GM11168 (cell line): ENCODE measurements around the gene SPINK1.
"Not testable (repeated sequence)": the region's sequence is repeated elsewhere in the genome, so short reads cannot be mapped to it uniquely, and the experiment has no call there.

Source experiments
- in situ Hi-C: fragments of 300-500 bp; cut with MboI; formaldehyde crosslinking; loops from one replicate; pipeline ENCODE4 v1.12.0; 2022; ENCODE audit warnings: low sequenced_read_pairs; ENCODE audit not compliant: unreplicated experiment

Gene SPINK1, protein sequence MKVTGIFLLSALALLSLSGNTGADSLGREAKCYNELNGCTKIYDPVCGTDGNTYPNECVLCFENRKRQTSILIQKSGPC

DNA sequence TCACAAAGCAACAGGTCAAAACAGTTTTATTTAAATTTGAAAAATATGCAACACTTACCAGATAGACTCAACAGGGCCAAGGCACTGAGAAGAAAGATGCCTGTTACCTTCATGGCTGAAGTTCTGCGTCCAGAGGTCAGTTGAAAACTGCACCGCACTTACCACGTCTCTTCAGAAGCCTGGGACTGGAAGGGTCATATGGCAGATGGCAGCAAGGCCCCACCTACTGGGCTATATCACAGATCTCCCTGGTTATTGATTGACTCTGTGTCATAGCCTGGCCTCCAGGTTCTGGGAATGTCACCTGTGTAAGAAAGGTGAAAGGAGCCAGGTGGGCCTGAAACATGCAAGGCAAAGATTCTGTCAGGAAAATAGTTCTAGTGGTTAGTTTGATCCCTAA lies at the start of gene SPINK1:
Gene SPINK1 (minus strand): TSS at position 207 of the 400 bp plus-strand sequence. CDS start 94 bp downstream, at position 113.
- in situ Hi-C loops: no loop called here

DNA sequence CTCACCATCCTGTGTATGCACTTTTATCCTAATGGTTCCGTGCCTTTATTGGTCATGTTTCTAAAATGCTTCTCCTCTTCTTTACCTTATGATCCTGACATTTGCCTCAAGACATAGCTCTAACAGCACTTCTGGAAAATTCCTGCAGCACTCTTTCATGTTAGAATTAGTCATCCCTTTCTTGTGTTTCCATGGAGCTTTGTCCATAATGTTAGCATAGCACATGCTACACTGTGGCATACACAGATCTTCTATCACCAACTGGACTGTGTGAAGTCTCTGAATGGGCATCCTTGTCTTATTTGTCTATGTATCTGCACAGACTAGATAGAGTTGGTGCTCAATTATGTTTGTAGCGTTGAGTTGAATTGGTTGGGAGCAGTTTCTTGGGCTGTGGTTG lies 49.0 kb upstream of the SPINK1 start:
- in situ Hi-C loops: no loop called here

DNA sequence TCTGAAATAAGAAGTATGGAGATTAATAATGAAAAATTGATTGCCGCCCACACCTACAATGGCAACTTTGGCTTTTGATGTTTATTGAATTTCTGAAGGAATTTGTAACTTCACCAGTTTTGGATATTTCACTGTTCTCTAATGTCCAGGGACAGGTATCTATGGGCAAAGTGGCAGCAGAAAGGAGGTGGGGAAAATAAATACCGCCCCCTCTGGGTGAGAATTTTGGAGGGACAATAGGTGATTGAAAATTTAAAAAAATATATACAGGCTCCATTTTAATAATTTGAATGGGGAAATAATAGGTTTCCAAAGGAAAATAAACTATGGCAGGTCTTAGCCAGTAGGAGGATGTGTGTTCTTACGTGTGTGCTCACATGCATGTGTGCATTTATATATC lies 48.3 kb upstream of the SPINK1 start:
- in situ Hi-C loops: no loop called here

DNA sequence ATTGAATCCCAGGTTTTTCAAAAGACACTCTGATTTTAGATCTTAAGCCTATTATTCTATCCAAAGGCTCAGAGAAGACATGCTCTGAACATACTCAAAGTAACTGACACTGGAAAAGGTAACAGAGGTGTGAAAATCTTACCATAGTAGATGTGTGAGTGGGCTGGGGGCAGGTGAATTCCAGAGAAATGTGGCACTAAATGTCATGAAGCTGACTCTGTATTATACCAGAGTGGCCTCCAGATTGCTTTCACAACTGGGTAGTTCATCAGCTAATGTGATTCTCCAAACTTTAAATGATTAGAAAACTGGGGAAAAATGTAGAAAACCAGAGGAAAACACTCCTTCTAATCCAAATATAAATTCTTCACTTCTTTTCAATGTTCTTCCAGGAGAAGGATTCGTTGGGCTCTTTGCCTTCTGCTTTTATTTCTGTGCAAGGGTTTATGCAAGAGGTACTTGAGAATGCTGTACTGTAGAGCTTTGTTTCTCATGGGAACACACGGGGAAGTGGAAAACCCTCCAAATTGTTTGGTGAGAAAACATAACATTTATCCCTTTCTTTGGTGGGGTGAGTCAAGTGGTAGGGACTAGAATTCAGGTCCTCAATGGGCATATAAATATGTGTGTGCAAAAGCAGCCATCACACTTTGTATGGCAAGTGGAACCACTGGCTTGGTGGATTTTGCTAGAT lies 46.7 kb upstream of the SPINK1 start, which contains the start of gene SCGB3A2:
Gene SCGB3A2 (plus strand): TSS at position 646 of the 694 bp plus-strand sequence. CDS start 93 bp downstream, outside the sequence.
- in situ Hi-C loops: no loop called here

DNA sequence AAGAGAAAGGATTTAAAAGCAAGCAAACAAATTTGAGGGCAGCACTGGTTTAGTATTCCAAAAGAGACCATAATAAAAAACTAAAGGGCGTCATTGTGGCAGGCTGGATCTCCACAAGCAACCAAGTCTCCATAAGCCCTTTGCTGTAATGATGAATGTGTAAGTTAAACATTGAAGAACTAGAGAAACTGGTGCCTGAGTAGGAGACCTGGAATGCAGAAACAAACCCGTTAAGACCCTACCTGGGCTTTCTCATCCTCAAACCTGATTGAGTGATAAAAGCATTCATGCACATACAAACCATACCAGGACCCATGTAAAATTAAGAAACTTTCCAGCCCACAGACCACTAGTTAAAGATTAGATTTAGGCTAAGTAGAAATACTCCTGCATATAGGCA lies 45.2 kb upstream of the SPINK1 start:
- in situ Hi-C loops: no loop called here

DNA sequence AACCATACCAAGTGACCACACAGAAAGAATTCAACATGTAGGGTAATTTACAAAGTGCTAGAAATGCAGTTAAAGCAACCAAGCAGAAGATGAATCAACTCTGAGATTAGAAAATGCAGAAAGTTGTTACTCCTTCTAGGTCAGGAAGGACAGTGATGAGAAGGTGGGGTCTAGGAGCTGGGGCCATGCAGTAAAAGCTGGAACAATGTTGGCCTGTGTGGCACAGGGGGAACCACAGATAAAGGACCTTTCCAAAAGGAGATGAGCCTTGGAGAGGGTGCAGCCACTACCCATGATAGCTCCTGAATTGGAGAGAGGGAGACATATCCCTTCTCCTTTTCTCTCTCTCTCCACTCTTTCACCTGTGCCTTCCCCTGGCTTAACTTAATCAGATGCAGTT lies 44.7 kb upstream of the SPINK1 start:
- in situ Hi-C loops: no loop called here

DNA sequence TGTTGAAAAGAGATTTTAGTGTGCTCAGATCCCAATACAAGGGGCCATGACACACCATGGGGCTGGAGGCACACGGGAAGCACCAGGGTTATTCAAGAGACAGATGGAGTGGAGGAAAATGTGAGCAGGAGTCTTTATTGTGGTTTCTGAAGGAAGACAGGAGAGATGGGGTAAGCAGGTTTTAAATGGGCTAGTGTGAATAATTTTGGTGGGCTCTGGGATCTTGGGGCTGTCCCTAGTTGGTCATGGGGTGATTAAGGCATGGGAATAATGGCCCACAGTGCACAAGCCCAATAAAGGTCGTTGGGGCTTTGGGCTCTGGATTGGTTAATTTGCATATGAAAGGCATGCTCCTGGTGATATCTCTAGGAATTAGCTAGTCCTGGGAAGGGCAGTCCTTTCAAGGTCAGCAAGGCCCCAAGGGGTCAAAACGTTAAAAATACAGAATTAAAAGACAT lies 43.5 kb upstream of the SPINK1 start:
- in situ Hi-C loops: no loop called here

DNA sequence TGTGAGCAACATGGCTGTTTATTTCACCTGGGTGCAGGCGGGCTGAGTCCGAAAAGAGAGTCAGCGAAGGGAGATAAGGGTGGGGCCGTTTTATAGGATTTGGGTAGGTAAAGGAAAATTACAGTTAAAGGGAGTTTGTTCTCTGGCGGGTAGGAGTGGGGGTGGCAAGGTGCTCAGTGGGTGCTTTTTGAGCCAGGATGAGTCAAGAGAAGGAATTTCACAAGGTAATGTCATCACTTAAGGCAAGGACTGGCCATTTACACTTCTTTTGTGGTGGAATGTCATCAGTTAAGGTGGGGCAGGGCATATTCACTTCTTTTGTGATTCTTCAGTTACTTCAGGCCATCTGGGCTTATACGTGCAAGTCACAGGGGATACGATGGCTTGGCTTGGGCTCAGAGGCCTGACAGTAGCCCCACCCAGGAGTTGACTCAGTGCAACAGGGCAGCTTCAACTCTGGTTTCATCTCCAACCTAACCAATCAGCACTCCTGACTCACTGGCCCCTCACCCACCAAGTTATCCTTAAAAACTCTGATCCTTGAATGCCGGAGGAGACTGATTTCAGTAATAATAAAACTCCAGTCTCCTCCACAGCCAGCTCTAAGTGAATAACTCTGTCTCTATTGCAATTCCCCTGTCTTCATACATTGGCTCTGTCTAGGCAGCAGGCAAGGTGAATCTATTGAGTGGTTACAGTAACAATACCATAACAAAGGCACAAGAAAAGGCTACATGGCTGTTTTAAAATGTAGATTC lies 42.8 kb upstream of the SPINK1 start:
- in situ Hi-C loops: not testable (repeated sequence)

DNA sequence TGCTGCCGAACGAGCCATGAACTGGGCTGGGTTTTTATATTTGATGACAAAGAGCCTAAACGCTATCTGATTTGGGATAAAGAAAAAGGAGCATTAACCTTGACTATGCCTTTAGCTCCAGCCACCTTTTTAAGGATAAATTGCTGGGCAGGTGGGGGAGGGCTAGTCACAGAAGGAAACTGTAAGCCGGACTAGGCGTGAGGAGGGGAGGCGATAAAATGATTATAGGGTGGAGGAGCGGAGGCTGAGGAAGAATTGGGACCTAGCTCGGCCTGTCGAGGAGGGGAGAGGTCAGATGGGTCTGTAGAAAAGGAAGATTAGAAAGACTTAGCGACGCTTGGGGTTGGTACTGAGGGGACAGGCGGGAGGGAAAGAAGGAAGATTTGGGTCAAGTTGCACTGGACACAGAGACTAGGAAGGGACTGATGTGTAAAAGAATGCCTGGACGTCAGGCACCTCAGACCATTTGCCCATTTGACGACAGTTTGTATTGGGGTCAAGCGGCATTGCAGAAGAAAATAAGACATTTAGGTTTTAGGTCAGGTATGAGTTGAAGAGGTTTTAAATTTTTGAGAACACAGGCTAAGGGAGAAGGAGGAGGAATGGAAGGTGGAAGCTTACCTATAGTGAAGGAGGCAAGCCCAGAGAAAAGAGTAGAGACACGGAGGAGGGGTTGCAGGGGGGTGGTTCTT lies 41.4 kb upstream of the SPINK1 start:
- in situ Hi-C loops: not testable (repeated sequence)

DNA sequence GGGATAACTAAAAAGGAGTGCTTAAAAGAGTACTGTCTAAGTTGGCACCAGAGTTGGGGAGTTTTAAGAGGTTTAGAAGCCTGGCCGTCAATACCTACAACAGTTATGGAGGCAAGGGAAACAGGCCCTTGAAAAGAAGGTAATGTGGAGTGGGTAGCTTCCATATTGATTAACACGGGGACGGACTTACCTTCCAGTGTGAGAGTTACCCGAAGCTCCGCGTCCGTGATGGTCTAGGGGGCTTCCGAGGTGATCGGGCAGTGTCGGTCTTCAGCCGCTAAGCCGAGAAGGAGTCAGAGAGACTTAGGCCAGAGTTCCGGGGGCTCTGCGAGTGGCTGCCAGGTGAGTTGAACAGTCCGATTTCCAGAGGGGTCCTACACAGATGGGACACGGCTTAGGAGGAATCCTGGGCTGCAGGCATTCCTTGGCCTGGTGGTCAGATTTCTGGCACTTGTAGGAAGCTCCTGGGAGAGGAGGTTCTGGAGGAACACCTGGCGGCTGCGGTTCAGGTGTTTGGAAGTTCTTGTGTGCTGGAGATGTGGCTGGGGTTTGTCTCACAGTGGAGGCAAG lies 40.6 kb upstream of the SPINK1 start:
- in situ Hi-C loops: not testable (repeated sequence)

DNA sequence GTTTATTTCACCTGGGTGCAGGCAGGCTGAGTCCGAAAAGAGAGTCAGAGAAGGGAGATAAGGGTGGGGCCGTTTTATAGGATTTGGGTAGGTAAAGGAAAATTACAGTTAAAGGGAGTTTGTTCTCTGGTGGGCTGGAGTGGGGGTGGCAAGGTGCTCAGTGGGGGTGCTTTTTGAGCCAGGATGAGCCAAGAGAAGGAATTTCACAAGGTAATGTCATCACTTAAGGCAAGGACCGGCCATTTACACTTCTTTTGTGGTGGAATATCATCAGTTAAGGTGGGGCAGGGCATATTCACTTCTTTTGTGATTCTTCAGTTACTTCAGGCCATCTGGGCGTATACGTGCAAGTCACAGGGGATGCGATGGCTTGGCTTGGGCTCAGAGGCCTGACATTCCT lies 38.4 kb upstream of the SPINK1 start:
- in situ Hi-C loops: not testable (repeated sequence)

DNA sequence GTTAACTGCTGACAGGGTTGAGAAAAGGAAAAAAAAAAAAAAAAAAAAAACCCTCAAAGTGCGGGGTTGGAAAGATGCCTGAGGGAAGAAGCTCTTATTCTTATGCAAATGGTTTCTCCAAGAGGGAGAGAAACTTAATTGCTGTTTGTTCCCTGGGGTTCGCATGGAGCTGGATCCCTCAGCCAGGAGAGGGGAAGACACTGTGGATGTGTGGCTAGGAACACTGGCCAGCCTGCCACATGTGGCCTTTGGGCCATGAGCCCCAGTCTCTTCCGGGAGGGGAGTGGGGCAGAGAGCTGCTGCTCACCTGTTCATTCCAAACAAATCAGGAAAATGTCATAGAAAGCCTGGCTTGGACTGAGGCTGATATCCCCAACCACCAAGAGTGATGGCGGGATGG lies 37.6 kb upstream of the SPINK1 start:
- in situ Hi-C loops: no loop called here

DNA sequence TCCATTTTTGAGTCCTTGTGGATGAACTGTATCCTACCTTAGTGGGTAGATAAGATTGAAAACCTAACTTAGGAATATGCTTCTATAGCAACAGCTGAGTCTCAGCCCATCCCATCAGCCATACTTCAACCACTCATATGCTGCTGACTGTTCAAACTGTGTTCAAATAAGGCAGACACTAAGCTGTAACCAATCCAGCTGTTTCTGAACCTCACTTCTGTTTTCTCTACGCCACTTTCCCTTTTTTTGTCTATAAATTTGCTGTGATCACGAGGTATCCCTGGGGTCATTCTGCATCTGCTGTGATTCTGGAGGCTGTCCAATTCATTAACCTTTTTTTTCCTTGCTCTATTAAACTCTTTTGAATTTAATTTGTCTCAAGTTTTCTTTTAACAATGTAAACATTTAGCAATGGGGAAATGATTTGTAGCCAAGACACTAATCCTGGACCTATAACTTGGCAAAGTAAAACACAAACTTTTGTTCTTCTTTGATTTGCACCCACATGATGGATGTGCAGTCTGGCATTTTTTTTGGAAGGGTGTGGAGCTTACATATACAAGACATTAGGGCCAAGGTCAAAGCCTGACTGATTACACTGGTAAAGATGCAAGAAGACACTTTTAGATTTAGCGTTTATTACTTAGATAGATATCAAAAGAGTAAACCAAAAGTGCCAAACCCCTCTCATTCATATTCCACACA lies 32.1 kb upstream of the SPINK1 start:
- in situ Hi-C loops: no loop called here

DNA sequence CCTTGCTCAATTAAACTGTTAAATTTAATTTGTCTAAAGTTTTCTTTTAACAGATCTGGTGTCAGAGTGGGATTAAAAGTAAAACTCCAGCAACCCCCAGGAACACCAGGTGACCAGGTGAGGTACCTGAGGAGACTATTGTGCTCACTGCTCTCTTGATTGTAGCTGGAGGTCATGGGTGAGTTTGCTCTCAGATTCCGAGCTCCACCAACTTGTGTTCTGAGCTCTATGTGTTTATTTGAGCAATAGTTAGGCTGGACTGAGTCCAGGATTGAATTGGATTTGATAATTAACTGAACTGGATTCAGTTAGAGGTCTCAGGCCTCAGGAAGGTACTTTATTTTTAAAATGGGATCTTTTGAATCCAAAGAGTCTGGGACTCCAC lies 29.2 kb upstream of the SPINK1 start:
- in situ Hi-C loops: no loop called here

DNA sequence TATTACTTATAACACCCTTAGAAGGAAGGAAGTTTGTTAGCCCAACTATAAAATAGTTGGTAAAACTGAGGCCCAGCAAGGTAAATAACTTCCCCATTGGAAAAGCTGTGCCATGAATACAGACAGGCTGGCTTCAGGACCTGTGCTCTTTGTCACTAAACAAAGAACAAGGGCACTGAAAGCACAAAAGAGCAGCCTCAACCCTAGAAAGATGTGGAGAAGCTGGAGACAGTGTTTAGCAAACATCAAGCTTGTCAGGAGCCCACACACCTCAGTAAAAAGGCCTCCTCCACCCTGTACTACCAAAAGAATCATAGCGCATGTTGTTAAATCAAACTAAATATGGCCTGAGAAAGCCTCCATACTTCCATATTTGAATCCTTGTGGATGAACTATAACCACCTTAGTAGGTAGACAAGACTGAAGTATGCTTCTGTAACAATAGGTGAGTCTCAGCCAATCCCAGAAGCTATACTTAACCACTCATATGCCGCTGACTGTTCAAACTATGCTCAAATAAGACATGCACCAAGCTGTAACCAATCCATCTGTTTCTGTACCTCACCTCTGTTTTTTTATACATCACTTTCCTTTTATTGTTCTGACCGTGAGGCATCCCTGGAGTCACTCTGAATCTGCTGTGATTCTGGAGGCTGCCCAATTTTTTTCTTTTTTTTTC lies 28.6 kb upstream of the SPINK1 start:
- in situ Hi-C loops: no loop called here

DNA sequence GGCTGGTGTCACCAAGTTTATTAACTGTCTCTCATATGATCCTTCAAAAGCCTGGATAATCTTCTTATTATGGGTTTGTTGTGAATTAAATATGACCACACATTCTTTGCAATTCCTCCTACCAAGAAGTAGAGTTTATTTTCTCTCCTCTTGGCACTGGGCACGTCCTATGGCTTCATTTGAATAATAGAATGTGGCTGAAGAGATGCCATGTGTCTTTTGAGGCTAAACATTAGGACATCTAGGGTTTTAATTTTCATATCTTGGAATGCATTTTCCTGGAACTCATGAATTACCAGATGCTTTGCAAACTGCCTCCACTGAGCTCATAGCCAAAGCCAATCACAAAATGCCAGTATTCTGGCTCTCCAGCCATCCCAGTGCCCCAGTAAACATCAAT lies 27.1 kb upstream of the SPINK1 start:
- in situ Hi-C loops: no loop called here

DNA sequence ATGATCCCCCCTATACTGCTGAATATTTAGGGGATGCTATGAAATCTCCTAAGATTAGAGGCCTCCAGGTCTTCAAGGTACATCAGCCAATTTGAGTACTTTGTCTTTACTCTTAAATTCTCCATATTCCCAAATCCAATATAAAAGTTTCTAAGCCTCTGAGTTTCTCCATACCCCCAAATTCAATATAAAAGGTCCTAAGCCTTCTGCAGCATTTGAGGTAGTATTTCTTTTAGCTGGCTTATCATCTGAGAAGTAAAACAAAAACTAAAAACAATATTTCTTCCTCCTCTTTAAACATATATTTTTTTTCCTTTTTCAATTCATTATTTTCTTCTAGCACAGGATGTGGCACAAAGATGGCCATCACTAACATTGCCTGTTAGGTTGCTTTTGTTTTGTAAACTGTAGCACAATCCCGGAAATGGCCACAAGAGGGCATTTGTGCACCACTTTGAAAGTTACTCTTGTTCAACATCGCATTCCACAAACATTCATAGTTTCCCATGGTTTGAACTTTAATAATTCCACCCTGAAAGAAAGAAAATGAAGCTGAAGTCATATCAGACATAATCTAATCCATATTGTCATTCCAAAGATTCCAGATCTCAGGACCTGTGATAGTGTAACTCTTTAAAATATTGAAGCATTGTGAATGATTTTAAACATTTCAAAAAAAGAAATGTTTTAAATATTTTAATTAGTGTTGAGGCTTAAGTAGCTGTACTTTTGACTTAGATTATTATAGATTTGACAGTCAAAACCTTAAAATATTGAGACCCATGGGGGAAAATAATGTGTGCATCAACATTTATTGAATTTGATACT lies 26.0 kb upstream of the SPINK1 start:
- in situ Hi-C loops: no loop called here

DNA sequence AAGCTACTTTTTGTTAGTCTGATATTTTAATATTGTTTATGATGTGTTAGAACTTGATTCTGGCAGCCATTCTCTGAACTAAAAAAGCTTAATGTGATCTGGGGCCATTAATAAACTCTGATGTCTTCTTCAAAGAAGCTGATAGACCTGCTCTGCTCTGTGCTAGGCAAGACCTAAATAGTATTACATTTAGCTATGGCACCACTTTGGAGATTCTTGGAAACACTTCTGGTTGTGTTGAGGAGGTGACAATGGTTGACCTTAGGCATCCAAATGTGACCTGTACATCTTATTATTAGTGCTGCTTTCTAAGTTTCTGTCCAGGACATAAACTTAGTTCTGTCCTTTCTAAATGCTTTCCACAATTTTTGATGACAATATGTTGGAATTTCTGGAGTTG lies 25.3 kb upstream of the SPINK1 start:
- in situ Hi-C loops: no loop called here

DNA sequence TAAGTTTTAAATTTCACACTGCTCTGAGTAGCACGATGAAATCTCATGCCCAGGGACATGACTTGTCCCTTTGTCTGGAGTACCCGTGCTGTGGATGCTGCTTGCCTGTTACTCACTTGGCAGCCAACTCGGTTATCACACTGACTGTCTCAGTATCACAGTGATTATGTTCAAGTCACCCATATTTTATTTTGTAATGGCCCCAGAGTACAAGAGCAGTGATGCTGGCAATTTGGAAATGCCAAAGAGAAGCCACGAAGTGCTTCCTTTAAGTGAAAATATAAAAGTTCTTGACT lies 24.3 kb upstream of the SPINK1 start:
- in situ Hi-C loops: no loop called here
